G401.6 (cell line): ENCODE measurements around the gene HHAT.

Experiments
- FAIRE-seq: peaks from 2 replicates; lab custom pipeline; 2012; peaks lifted over from hg19 to GRCh38; lab: Jason Lieb, UNC

Gene HHAT

DNA sequence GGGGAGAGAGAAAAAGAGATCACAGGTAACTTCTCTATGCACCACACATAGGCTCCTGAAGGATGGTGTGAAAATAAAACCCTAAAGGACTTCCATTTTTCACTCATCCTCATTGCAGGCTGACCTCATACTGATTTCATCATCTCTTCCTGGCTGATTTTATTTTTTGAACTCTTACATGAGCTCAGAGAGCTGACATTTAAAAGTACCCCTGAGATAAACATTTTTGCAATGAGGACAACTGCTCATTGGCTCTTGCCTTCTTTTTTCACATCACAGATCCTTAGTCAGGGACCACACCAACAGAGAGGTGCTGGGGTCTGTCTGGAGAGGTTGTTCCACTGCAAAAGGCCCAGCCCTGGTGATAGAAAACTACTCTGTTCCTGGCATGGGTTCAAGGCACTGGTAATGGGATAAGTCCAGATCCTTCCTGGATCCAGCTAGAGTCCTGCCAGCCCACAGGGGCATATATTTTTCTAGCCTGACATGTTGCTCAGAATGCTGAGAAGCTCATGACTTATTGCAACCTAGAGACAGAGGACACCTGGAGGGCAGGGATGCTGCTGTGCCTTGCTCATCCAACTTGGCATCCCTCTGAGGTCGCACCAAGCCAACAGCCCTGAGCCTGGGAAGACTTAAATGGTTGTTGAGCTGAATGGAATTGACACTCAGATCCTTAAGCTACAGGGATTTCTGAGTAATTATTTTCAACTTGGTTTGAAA is 360.0 kb downstream of the HHAT start:
- no peak for FAIRE-seq

DNA sequence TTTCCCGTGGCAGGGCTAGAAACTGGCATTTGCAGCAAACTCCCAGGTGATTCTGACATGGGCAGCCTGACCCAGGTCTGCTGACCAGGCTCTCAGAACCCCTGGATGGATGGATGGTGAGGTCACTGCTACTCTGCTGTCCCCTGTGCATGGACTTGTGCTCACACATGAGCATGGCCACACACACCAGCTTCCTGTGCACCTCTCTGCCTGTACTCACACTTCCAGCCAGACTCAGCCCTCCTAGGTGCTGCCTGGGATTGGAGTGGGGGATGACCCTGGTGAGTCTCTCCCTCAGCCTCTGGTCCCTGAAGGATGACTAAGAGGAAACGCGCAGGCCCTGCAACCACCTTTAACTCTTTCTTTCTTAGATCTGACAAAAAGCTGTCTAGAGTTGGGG is 361.1 kb downstream of the HHAT start:
- FAIRE-seq, result no peak

DNA sequence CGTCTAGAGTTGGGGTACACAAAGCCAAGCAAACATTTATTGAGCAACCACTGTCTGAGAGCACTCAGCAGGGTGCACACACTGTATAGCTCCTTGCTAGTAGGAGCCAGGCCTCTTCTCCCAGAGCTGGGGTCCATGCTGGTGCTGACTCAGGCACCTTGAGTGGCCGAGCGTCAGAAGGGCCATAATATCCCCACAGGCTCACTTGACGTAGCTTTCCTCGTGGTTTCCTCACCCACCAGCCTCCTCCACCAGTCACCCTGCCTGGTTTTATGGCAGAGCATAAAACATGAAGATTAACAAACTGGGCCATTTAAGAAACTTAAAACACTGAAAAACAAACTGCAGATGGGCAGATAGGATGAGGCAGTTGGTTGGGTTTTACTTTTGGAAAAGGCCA is 361.5 kb downstream of the HHAT start:
- FAIRE-seq, result no peak

DNA sequence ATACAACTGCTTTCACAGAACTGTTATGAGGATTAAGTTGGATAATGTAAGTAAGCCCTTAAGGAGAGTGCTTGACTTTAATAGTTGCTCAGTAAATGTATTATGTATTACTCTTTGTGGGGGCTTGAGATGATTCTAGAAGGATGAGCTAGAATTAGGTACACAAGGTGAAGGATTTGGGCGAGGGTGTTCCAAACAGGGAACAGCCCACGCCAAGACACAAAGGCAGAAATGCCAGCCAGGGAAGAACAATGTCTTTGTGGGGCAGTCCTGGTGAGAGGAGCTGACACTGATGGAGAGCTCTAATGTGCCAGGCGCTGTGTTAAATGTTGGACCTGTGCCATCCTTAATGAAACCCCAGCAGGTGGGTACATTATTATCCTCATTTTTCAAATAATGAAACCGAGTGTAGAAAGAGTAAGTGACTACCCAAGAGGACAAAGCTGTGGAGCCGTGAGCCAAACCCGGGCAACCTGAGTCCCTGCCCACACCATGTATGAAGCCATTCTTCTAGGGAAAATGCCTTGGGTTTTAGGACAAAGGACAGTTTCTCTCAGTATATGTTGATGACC is 362.4 kb downstream of the HHAT start:
- FAIRE-seq, result no peak

DNA sequence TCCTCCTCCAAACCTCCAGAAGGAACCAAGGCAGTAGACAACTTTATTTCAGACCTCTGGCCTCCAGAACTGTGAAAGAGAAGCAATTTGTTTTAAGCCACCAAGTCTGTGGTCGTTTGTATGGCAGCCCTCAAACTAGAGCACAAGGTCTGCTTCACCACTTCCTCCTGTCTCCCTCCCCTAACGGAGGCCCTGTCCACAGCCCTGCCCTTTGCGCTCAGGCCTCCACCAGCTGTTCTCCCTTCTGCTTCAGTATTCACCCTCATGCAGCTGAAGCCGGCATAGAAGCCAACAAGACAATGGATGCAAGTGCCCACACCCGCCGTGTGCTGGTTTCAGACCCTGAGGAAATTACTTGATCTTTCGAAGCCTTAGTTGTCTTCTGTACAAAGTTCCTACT is 364.1 kb downstream of the HHAT start:
- FAIRE-seq, result no peak

DNA sequence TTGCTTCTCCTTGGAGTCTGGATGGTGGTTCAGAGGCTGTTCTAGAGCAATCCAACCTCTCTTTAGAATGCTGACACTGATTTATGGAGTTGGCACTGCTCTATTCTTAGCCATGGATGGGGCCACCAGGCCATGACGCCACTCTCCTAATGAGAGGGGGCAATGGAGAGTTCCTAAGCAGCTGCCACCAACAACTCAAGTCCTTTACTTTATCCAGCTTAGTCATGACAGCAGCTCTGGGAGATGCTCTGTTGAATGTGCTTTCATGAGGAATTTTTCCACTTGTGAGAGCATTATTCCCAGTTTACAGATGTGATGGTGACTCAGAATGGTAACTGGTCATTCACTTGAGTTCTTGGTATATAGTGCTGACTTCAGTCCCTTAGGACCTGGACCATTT is 366.3 kb downstream of the HHAT start:
- FAIRE-seq, result no peak

DNA sequence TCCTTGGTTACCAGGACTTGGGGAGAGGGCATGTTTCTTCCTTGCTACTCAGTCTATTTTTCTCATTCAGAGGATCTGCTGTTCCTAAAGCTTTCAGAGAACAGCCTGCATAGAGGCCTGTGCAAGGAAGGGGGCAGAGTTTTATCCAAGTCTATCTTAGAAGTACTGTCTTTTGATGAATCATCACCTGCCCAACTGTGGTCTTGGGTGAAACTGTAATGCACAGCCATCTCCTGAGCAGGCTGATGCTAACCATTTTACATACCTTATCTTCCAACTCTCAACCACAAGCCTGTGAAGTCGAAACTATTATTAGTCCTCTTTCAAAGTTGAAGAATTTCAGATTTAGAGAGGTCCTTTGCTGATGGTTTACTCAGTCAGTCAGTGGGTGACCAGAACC is 368.0 kb downstream of the HHAT start:
- FAIRE-seq, result no peak

DNA sequence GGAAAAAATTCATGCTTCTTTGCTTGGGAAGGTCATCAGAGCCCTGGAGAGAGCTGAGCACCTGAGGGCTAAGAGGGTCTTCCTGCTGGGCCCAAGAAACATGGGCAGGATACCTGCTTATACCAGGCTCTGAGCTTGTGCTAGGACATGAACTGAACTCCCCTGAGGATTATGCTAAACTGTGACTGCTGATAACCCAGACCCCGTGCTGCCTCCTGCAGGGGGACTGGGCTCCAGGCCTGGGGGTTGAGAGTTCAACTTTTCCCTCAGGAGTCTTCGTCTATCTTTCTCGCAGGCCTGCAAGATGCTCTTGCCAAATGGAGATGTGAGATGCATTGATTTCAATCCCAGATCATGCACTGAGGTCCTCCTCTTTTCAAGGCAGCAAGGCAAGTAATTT is 368.5 kb downstream of the HHAT start:
- no peak for FAIRE-seq

DNA sequence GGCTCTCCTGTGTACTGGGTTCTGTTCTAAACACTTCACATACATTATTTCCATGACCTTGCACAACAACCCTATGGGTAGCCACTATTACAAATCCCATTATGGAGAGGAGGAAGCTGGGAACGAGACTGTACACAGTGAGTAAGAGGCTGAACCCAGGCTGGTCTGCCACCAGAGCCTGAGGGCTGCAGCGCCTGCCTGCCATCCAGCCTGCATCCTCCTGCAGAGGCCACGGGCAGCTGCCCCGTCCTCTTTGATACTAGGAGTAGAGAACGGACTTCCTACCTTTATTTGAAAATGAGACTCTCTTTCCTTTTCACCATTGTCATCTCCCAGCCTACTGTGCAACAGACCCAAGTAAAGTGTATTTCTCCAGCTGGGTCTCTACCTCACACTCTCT is 370.0 kb downstream of the HHAT start:
- no peak for FAIRE-seq

DNA sequence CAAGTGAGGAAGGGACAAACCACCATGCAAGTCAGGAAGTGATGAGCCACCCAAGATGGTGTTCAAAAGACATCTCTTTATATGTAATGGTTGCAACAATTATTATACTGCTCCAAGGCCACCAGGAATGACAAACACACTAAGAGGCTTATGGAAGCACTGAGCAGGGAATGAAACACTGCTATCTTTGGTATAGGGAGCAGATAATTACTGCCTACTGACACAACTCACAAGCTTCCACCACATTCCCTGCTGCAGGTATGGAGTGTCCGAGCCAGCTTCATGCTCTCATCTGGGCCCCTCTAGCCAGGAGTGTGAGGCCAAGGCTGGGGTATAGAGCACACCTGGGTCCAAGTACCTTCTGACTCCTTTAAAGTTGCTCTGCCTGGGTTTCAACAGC is 371.4 kb downstream of the HHAT start:
- FAIRE-seq, result no peak

DNA sequence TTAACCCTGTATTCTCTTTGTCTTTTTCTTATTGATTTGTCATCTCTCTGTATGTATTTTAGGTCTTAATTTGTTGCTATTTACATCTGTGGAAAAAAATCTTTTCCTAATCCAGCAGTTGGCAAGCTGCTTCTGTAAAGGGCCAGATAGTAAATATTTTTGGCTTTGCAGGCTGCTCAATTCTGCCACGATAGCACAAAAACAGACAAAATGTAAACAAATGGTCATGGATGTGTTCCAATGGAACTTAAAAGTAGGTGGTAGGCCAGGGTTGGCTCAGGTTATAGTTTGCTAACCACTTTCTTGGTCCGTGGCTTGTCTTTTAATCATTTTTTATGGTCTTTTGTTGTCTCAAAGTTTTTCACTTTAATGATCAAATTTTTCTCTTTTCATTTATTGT is 371.8 kb downstream of the HHAT start:
- FAIRE-seq, result no peak

DNA sequence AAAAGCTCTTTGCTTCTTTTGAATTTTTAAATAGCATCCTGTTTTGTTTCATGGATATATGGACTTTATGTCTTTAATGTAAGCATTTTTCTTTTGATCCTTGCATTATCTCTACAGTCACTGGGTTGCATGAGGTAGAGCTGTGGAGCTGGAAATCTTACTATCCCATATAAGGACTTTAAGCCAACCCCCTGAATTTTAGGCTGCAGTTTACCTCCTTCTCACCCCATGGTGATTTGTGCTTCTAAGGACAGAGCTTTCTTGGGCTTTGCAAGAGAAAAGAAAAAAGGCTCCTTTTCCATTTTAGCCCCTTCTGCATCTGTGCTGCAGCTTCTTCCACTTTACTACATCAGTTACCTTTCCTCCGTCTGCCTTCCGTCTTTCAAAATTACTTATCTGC is 373.8 kb downstream of the HHAT start:
- no peak for FAIRE-seq

DNA sequence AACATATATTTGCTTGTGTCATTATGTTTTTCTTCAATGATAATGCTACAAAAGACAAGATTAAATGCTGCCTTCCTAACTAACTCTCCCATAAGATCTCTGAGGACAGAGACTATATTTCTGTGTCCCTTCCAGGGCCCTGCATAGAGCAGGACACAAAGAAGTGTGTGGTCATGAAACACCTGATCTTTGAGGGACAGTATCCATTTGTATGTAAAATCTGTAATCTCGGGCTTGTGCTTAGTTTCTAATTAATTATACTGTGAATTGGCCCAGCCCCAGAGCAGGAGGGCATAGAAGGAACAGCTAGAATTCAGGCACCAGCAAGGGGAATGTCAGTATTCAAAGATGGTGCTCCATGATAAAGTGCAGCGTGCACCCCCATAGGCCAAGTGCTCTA is 374.9 kb downstream of the HHAT start:
- no peak for FAIRE-seq

DNA sequence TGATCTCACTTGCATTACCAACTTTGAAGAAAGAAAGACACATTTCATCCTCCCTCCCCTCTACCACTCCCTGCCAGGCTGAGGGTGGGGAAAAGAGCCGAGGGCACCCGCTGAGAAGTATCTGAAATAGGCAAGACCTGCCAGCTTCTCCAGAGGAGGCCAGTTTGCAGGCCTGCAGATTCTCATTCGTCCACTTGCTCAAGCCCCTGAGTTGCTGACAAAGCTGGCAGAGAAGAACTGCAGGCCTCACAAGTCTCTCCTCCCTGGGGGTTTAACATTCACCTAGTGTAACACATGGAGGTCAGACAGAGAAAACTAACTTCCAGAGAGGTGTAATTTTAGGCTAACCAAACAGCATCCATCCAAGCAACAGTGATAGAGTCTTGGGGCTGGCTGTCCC is 376.4 kb downstream of the HHAT start:
- no peak for FAIRE-seq

DNA sequence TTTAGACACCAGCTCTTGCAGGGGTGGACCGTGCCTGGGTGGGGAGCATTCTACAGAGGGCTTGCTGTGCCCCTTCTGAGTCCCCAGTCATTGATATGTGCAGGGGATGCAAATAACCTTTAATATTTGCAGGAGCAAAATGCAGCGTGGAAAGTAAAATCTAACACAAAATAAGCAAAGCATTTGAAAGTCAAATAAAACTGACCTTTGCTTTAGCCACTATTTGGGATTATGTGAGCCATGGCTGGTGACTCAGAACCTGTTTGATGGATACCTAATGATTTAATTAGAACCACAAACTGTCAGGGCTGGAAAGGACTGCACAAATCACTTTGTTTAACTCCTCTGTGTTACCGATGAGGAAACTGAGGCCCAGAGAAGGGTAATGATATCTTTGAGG is 377.5 kb downstream of the HHAT start:
- no peak for FAIRE-seq

DNA sequence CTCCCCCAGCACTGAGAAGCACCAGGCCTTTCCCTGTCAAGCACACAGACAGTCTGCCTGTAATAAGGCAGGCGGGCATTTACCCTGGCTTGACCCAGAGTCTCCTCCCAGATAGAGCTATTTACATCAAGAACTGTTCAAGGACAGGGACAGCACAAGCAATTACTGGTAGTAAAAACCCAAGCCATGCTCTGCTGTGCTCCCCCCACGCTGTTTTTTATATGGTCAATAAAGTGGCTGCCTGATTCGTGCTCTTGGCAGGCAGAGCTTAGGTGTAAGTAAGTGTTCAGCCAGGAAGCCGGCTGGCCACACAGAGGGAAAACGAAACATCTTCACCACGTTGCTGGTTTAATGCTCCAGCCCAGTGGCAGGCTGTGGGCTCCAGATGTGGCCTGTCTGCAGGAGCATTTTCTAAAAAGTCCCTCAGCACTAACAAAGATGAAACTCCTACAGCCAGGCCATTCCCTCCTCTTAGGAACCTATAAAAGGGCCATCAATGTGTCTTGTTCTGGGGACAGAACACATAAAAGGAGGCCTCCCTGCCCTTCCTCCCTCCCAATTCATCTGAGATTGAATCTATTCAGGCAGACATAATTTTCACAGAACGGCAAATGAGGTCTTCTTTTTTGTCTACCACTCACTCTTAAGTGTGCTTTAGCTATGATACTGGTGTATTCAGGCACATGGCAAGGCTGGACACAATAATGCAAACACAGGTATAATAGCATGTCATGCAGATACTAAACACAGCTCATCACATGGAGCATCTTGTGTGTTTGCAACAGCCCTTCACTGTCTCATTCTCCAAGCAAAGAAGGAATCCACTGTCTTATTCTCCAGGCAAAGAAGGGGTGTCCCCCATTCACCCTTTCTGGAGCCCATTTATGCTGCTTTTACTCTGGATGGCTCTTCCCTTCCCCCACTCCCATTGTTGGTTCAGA is 378.9 kb downstream of the HHAT start:
- no peak for FAIRE-seq

DNA sequence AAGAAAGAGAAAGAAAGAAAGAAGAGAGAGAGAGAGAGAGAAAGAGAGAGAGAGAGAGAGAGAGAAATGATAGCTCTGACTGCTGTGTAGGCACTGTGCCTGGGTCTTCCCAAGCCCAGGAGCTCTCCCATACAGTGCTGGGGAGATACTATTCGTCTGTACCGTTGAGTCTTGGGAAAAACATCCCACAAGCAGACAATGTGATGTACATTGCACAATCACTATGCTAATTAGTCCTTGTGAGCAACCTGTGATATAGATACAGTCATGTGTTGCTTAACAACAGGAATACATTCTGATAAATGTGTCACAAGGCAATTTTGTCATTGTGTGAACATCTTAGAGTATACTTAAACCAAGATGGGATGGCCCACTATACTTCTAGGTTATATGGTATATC is 381.0 kb downstream of the HHAT start:
- FAIRE-seq, result no peak

DNA sequence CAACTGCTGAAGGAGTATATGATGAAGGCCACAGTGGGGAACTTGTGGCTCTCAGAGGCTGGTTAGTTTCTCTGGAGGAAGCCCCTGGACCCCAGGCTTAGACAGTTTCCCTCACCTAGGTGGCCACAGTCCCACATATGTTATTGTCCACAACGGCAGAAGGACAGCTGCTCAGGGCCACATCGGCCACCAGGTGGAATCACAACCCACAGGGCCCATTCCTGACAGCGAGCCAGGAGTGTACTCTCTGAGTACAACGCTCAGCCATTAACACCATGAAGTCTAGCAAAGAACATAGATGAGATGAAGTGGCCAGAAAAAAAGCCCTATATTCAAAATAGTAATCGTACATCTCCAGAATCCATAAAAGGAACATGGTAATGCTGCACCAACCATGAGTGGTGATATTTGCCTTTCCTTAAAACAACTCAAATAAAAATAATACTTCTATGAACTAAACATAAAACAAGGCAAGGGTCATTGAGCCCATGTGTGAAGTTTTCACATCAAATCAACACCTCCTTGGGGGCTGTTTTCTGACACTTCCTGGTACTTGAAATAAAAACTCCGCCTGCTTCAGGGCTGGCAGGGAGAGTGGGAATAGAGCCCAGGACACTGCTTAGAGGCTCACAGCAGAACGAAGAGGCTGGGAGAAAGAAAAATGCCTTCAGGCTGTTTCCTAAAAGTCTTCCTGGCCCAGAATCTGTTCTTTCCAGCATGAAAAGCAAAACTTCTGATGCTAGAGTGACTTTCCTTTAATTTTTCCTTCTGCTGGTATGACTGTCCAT is 383.3 kb downstream of the HHAT start:
- no peak for FAIRE-seq

DNA sequence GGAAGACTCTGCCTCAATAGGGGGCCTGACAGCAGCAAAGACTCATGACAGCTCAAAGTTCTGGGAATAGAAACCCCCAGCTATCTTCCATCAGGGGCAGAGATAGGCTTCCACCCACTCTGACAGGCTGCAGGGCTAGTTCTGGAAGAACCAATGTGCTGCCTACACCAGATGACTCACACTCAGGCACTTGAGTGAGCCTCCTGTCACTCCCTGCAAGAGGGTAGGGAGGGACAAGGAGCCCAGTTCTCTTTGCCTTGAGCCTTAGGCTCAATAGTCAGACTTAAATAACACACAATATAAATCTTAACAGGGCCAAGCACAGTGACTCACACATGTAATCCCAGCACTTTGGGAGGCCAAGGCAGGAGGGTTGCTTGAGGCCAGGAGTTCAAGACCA is 386.4 kb downstream of the HHAT start:
- no peak for FAIRE-seq

DNA sequence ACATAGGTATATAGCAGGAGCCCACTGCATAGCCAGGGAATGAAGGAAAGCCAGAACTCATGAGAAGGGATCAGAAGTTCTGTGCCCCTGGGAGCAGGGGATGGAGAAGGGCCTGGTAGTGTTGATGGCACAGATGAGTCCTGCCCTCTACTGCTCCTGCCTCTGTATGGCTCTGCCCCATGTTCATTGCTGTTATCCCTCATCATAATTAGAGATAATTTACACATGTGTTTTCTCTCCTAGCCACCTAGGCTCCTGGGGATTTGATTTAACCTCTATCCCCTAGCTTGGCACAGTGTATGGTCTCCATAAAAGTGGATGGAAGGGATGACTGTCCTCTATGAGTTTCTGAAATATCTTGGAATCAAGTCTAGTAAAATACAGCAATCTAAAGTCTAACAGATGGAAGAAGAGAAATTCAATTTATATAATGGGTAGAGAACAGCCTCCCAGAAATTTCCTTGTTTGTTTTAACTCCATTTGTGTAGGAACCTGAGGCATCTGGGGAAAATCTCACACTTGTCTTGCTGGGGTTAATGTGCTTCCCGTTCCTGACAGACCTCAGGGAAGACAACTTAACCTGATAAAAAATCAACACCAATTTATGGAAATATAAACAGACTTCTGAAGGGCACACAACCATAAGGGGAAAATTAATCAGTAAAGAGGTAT is 393.8 kb downstream of the HHAT start:
- FAIRE-seq, result no peak

DNA sequence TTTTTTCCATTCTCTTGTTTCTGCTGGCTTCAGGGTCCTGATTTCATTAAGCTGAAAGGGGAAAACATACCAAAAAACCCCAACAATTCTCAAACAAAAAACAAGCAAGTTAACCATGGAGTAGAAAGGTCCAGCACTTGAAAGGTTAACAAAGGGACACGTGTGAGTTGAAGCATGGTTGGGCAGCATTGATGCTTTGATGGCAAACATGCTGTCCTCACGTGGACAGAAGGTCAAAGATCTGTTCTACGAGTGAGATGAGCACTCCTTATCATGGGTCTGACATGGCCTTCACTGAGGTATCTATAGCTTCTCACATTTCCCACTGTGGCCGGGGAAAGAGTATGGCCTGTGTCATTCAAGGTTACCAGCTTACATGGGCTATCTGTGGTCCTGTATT is 394.9 kb downstream of the HHAT start:
- no peak for FAIRE-seq

DNA sequence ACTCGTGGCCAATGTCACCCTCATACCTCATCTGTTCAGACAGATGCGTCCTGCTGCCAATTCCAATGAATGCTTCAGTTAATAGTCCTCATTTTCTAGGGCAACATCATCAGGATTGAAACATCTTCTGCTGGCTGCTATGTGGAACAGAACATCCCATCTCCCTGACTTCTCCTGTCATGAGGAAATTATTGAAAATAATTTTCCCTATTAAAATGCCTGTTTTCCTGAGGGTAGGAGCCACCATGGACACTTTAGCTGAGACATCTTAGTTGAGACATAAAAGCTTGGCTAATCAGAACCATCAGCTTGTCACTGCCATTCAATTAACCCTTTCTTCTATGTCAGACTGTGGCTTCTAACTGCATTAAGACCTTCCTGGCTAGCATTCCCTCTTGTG is 396.1 kb downstream of the HHAT start:
- FAIRE-seq, result no peak
